K562 (cell line): ENCODE data around the gene EFNA1. TPM values are rescaled to one million over a fixed set of nuclear protein-coding genes. Genes with fewer than 3 reads are reported as not detected.

Source experiments
- CHD2 ChIP-seq: IDR thresholded peaks from 2 replicates; pipeline ENCODE4 v1.6.1; 2011; ENCODE audit warnings: low read depth, low read length
- DPF2 ChIP-seq: fragments of 450-650 bp; IDR thresholded peaks from 2 replicates; pipeline ENCODE4 v1.6.1; 2016
- ELF4 ChIP-seq: fragments of 450-650 bp; formaldehyde crosslinking; IDR thresholded peaks from 2 replicates; pipeline ENCODE4 v1.4.0; 2022; ENCODE audit warnings: missing genetic modification characterization
- GATAD2B ChIP-seq: fragments of 450-650 bp; IDR thresholded peaks from 2 replicates; pipeline ENCODE4 v1.6.1; 2017; ENCODE audit warnings: mild to moderate bottlenecking, borderline replicate concordance
- HMG20B ChIP-seq: fragments of 250-450 bp; sonication (Bioruptor Pico); IDR thresholded peaks from 2 replicates; pipeline ENCODE4 v1.5.0; 2021; ENCODE audit warnings: mild to moderate bottlenecking
- KLF10 ChIP-seq: fragments of 250-450 bp; sonication (Bioruptor Pico); IDR thresholded peaks from 2 replicates; pipeline ENCODE4 v1.6.1; 2021; ENCODE audit warnings: matching md5 sums
- NR3C1 ChIP-seq: sonication (generic); formaldehyde crosslinking; IDR thresholded peaks from 2 replicates; pipeline ENCODE4 v1.8.1; 2022; ENCODE audit warnings: missing genetic modification reagents
- RFX7 ChIP-seq: fragments of 250-450 bp; sonication (Bioruptor Pico); IDR thresholded peaks from 2 replicates; pipeline ENCODE4 v1.5.1; 2021; ENCODE audit warnings: mild to moderate bottlenecking
- SETDB1 ChIP-seq: IDR thresholded peaks from one replicate; pipeline ENCODE4 v1.6.1; 2012; ENCODE audit warnings: low read length, control low read depth, inconsistent platforms
- SMARCA5 ChIP-seq: fragments of 450-650 bp; IDR thresholded peaks from 2 replicates; pipeline ENCODE4 v1.6.1; 2016
- SOX6 ChIP-seq: fragments of 450-650 bp; IDR thresholded peaks from 2 replicates; pipeline ENCODE4 v1.6.1; 2014; ENCODE audit warnings: mild to moderate bottlenecking
- TAF15 ChIP-seq: fragments of 200-400 bp; formaldehyde crosslinking; IDR thresholded peaks from 2 replicates; pipeline ENCODE4 v1.6.1; 2017; ENCODE audit warnings: mild to moderate bottlenecking, low read depth, low read length, moderate library complexity
- TCF7 ChIP-seq: sonication (generic); IDR thresholded peaks from 2 replicates; pipeline ENCODE4 v1.6.1; 2016; ENCODE audit warnings: antibody characterized with exemption, borderline replicate concordance
- XRCC4 ChIP-seq: IDR thresholded peaks from one replicate; pipeline ENCODE4 v1.6.1; 2011; ENCODE audit not compliant: insufficient read depth, insufficient read length; ENCODE audit errors: extremely low read depth
- ZKSCAN8 ChIP-seq: fragments of 200-800 bp; sonication (Bioruptor generic); IDR thresholded peaks from 2 replicates; pipeline ENCODE4 v1.6.1; 2016; ENCODE audit warnings: missing genetic modification characterization, missing compliant biosample characterization
- ZNF174 ChIP-seq: fragments of 250-450 bp; sonication (Bioruptor Pico); IDR thresholded peaks from 2 replicates; pipeline ENCODE4 v1.4.0; 2020; ENCODE audit warnings: mild to moderate bottlenecking
- ZNF347 ChIP-seq: fragments of 450-650 bp; formaldehyde crosslinking; IDR thresholded peaks from 2 replicates; pipeline ENCODE4 v1.4.0; 2020; ENCODE audit warnings: low read depth, mild to moderate bottlenecking, moderate library complexity
- ZNF717 ChIP-seq: fragments of 250-450 bp; sonication (Bioruptor Pico); IDR thresholded peaks from 2 replicates; pipeline ENCODE4 v1.5.0; 2021
- ZNF79 ChIP-seq: fragments of 250-450 bp; sonication (Bioruptor Pico); IDR thresholded peaks from 2 replicates; pipeline ENCODE4 v1.4.0; 2020; ENCODE audit warnings: low read depth, mild to moderate bottlenecking, moderate library complexity
- ZNF830 ChIP-seq: fragments of 250-450 bp; sonication (Bioruptor Pico); IDR thresholded peaks from 2 replicates; pipeline ENCODE4 v1.5.0; 2021; ENCODE audit warnings: mild to moderate bottlenecking
- polyA plus RNA-seq, 8 experiments: library from polyadenylated mRNA; depleted of rRNA in 4 of 8; stranded (reverse) in 5 of 8; unstranded in 3 of 8; fragments of >200 nt; fragmentation: Nextera tagmentation in 2 of 8; fragmentation: Illumina TruSeq in 1 of 8; extraction: Ambion mirVana in 2 of 8; extraction: Trizol in 1 of 8; gene quantifications; 2 replicates each; pipeline versions ENCODE4 v1.2.1 to v1.2.3, GENCODE V29; 2011 to 2014; ENCODE audit warnings: inconsistent platforms in 1 of 8, missing spikeins in 1 of 8
- total RNA-seq, 7 experiments: library from RNA; depleted of rRNA in 6 of 7; stranded (reverse); fragments of >200 nt in 6 of 7; fragmentation: Illumina TruSeq in 2 of 7; extraction: Trizol in 2 of 7; gene quantifications; 2 replicates each; pipeline versions ENCODE4 v1.2.1 to v1.2.3, GENCODE V29; 2011 to 2021; ENCODE audit warnings: low replicate concordance in 1 of 7
- TF ChIP-seq, protein P1 (sequence below), 3 experiments: IDR thresholded peaks in 2 of 3; conservative IDR thresholded peaks in 1 of 3; 2 replicates each; pipeline ENCODE4 v1.5.1; 2011 to 2012; ENCODE audit warnings: low read length in 3 of 3, mild to moderate bottlenecking in 3 of 3, control low read depth in 2 of 3, improper control_type of control experiment in 1 of 3, inconsistent platforms in 1 of 3, low read depth in 1 of 3, mixed read lengths in 1 of 3, moderate library complexity in 1 of 3; ENCODE audit not compliant: insufficient read depth in 2 of 3
- TF ChIP-seq, protein P2 (sequence below): fragments of 250-450 bp; sonication (Bioruptor Pico); IDR thresholded peaks from 2 replicates; pipeline ENCODE4 v1.5.0; 2021; ENCODE audit warnings: mild to moderate bottlenecking, moderate library complexity
- TF ChIP-seq, protein P3 (sequence below): fragments of 250-450 bp; sonication (Bioruptor Pico); IDR thresholded peaks from 2 replicates; pipeline ENCODE4 v1.9.0; 2021; ENCODE audit warnings: mild to moderate bottlenecking
- TF ChIP-seq, protein P4 (sequence below): fragments of 250-450 bp; sonication (Bioruptor Pico); IDR thresholded peaks from 2 replicates; pipeline ENCODE4 v1.8.0; 2021; ENCODE audit warnings: moderate library complexity, mild to moderate bottlenecking, inconsistent platforms

The EFNA1 gene
- total and polyA plus RNA-seq, 9 of the 15 experiments (the other 6 are each of a cell fraction or from before 2014, with no cell fraction given), result 2.1 to 9.3 (median 3.0) TPM

DNA sequence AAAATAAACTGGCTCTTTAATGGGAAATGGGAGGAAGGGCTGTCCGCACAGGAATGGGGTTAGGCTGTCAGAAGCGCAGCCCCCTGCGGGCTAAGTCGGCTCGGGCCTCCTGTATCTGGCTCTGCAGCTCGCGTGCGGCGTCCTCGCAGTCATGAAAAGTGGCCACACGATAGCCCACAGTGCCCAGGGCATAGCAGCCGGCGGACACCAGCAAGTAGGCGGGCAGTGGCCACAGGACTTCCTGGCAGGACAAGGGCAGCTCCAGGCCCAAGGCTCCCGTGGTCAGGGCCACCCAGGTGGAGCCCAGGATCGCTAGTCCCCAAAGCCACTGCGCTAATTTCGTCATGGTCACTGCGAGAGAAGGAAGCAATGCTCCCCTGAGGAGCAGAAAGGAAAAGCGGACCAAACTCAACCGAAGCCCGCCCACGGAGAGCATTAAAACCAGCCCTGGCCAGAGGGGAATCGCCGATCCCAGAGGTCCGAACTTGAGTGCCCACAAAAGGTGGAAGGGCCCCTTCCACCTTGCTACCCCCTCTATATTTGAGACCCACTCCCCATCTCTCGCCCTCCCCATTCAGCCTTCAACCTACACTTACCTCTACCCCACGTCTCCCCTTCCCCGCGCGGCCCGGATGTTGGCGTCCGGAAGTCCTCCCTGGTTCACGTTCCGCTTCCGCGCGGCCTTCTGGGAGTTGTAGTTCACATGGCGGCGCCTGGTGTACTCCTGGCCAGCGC is 12.4 kb downstream of the EFNA1 start, which contains the start of gene DPM3 (continued):
- no peak for TF ChIP-seq SMARCA5
- no peak for TF ChIP-seq NR3C1 (CRISPR knock-in tag)
- no peak for TF ChIP-seq TAF15
- no peak for TF ChIP-seq KLF10 (CRISPR knock-in tag)
- TF ChIP-seq, protein P1, sequence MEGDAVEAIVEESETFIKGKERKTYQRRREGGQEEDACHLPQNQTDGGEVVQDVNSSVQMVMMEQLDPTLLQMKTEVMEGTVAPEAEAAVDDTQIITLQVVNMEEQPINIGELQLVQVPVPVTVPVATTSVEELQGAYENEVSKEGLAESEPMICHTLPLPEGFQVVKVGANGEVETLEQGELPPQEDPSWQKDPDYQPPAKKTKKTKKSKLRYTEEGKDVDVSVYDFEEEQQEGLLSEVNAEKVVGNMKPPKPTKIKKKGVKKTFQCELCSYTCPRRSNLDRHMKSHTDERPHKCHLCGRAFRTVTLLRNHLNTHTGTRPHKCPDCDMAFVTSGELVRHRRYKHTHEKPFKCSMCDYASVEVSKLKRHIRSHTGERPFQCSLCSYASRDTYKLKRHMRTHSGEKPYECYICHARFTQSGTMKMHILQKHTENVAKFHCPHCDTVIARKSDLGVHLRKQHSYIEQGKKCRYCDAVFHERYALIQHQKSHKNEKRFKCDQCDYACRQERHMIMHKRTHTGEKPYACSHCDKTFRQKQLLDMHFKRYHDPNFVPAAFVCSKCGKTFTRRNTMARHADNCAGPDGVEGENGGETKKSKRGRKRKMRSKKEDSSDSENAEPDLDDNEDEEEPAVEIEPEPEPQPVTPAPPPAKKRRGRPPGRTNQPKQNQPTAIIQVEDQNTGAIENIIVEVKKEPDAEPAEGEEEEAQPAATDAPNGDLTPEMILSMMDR (IDR thresholded peaks at IDR 0.05 in 2 of 3, conservative IDR thresholded peaks at IDR 0.05 in 1 of 3; ENCODE audit: insufficient read depth in 2 of 3, low read depth in 1 of 3, low read length in 3 of 3), result no peak
- no peak for TF ChIP-seq RFX7 (CRISPR knock-in tag)
- TF ChIP-seq ZKSCAN8 (CRISPR knock-in tag), result no peak
- TF ChIP-seq ZNF347, result no peak
- TF ChIP-seq HMG20B (CRISPR knock-in tag), result no peak
- no peak for TF ChIP-seq SOX6
- TF ChIP-seq SETDB1, result no peak
- 0 out of 2 replicates have a peak, but pooled peaks have one; percentile 37 for TF ChIP-seq CHD2
- TF ChIP-seq XRCC4, result no peak
- TF ChIP-seq ZNF174, result no peak
- no peak for TF ChIP-seq ZNF717 (CRISPR knock-in tag)
- TF ChIP-seq ZNF79 (CRISPR knock-in tag), result no peak
- peak; percentile 47; the same call in 1 of the 2 replicates for TF ChIP-seq DPF2
- TF ChIP-seq, protein P2, sequence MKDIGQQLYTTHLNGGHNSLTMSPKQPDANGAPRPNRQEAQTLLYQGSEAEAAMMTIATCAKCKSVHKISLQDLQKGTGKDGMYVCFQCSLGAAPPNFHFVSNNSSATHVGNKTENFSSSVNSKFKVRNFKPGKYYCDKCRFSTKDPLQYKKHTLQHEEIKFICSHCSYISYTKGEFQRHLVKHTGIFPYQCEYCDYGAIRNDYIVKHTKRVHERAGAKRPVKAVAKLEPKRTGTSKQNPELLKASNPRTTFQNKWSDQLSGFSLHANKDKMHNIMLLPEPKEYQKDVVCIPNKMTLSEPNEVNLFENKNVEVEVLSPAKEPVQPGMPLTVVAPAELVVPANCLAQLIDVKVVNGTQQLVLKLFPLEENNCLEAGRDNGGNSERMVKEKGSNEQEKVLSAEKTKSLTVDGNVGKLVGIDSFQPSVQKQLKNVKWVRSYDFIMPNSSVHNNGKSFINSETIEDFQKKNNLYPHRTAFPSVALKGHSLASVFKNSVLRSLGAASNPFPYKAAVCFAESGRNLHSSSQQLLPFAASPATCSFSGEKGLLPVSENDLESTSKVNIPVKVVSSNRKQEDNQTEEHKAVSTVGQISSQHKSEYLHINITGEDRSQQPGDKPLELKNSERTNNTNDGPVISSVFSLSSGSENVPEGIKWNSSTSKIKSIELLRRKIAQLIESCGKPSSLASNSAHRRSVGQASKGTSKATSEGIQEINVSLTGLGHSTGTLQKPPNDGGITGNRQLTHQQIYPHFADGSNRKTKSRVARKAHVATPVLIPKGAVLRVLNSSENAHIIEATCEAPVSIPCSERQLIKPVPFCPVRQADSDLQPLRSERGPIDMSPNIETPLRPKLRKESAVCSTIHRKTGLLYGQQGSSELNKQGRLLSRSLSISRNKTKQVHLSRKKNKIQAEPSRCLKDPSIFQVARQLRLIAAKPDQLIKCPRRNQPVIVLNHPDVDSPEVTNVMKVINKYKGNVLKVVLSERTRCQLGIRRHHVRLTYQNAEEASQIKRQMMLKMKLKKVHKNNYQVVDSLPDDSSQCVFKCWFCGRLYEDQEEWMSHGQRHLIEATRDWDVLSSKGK, result no peak
- no peak for TF ChIP-seq ZNF830 (CRISPR knock-in tag)
- TF ChIP-seq, protein P3, sequence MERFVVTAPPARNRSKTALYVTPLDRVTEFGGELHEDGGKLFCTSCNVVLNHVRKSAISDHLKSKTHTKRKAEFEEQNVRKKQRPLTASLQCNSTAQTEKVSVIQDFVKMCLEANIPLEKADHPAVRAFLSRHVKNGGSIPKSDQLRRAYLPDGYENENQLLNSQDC, result no peak
- TF ChIP-seq, protein P4, sequence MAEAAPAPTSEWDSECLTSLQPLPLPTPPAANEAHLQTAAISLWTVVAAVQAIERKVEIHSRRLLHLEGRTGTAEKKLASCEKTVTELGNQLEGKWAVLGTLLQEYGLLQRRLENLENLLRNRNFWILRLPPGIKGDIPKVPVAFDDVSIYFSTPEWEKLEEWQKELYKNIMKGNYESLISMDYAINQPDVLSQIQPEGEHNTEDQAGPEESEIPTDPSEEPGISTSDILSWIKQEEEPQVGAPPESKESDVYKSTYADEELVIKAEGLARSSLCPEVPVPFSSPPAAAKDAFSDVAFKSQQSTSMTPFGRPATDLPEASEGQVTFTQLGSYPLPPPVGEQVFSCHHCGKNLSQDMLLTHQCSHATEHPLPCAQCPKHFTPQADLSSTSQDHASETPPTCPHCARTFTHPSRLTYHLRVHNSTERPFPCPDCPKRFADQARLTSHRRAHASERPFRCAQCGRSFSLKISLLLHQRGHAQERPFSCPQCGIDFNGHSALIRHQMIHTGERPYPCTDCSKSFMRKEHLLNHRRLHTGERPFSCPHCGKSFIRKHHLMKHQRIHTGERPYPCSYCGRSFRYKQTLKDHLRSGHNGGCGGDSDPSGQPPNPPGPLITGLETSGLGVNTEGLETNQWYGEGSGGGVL, result no peak
- no peak for TF ChIP-seq ELF4 (CRISPR knock-in tag)
- no peak for TF ChIP-seq GATAD2B
- TF ChIP-seq TCF7, result no peak
